GM19025 (cell line): ENCODE data around the gene PIK3CB.

Source experiments
- ATAC-seq: cut with Tn5 transposase; IDR thresholded peaks from one replicate; pipeline ENCODE4 v1.9.1; 2021; ENCODE audit warnings: mild to moderate bottlenecking, low read depth, moderate library complexity; ENCODE audit not compliant: unreplicated experiment

The PIK3CB gene

DNA sequence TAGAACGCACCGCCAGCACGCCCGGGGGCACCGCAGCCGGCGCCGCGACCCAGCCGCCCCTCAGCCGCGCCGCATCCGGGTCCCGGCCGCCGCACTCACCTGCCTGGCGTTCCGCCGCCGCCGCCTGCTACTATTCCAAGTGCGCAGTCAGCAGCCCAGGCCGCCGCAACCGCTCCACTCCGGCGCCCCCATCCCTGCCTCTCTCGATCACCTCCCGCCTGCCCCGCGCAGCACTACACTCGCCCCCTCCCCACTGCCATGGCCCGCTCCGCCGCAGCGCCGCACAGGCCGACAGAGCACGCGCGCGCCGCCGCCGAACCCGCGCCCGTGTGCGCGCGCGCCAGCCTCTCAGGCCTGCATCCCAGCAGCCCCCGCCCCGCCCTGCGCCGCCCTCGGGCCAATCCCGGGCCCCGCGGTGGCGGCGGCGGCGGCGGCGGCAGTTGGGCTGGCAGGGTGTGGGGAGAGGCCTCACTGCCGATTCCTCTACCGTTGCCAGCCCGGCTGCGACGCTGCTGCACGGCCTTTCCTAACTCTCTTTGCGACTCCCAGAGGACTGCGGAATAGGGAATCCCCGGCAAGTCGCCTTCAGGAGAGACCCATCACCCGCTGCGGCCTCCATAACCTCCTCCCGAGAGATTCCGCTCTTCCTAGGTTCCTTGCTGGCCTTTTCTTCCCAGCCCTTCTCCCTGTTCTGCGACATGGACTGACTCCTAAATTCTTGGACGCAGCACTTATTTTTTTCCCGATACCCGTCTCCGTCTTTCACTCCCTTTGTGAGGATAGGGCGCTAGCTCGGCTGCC, at the start of gene PIK3CB:
TSS of gene PIK3CB (minus strand) at position 333 of the 801 bp plus-strand sequence. CDS start 75,585 bp downstream, outside the sequence.
- ATAC-seq = peak; percentile 94

DNA sequence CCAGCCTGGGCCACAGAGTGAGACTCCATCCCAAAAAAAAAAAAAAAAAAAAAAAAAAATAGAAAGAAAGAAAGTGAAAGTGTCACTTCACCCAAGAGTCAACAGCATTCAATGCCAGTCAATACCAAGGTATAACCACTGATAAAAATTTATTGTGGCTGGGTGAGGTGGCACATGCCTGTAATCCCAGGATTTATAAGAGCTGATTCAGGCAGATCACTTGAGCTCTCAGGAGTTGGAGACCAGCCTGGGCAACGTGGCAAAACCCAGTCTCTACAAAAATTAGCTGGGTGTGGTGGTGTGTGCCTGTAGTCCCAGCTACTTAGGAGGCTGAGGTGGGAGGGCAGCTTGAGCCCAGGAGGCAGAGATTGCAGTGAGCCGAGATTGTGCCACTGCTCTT, 46.5 kb upstream of the PIK3CB start:
- no peak for ATAC-seq

DNA sequence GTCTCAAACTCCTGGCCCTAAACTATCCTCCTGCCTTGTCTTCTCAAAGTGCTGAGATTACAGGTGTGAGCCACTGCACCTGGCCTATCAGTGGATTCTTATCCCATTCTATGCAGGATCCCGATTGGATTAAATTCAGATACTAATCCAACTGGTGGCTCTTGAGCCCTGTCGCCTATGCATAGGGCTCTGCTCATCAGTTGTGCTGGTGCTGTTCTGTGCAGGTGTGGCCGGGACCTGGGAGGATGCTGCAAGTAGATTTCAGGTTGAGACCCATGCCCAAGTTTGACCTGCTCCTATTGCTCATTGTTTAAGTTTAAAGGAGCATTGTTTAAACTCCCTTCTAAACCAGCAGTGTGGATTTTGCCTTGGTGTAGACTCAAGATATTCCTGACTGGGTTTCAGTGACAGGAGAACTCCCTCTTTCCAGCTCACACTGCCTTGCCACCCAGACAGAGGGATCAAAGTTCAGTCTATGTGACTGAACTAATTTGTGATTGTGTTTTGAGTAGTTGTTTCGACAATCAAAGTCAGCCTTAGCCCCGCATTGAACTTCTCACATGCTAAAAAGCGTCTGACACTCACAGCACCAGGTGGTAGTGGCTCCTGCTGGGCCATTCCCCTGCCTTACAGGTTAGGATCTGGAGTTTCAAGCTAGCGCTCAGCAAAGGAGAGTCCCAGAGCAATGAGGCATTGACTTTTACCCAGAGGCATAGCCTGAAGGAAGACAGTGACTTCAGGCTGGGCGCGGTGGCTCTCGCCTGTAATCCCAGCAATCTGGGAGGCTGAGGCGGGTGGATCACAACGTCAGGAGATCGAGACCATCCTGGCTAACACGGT, 45.0 kb upstream of the PIK3CB start:
- no peak for ATAC-seq

DNA sequence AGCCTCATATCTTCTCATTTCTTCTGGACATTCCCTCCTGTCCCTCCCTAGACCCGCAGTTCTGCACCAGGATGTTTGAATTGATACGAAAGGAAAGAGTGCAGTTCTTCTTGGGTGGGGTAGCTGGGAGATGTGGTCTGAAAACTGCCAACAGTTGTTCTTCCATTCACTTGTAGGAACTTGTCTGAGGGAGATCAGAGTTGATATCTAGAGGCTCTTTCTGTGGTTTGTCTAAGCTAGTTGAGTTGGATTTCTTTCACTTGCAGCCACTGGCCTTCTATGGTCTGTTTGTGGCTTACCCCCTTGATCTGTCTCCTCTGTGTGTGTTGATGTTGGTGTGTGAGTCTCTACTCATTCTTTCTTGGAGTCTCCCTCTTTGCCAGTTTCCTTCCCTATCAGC, 42.5 kb upstream of the PIK3CB start:
- ATAC-seq = no peak

DNA sequence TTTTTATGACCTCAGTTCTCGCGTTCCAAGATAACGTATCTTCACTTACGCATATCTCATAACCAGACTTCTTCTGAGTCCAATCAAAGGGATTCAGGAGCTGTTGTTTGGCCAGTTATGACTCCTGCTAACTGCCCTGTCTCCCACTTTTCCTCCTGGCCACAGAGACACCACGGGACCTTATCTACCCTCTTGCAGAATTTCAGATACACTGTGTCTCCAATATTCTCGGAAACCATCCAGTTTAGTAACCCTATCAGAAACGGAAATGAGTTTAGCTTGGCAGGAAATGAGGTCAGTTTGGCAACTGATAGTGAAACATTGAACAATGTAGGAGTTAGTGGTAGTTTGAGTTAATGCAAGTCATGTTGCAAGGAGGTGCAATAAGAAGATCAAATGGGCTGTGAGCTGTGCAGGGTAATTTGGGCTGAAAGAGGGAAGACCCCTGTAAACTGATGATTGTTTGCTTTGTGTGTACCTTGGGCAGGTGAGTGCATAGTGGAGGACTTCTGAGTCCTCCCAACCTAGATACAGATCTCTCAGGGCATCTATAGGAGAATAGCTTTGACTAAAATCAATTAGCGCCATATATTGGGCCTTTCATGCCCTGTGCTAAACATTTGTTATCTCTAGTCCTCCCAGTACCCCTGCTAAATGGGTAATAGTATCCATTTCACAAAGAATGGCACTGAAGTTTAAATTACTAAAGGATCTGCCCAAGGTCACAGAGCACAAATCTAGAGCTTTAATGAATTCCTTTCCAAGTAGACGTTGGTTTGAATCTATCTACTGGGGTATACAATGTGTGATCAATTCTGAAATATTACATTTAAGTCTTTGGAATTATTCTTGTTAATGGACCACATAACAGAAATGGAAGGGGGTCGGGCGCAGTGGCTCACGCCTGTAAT, 41.3 kb upstream of the PIK3CB start:
- no peak for ATAC-seq

DNA sequence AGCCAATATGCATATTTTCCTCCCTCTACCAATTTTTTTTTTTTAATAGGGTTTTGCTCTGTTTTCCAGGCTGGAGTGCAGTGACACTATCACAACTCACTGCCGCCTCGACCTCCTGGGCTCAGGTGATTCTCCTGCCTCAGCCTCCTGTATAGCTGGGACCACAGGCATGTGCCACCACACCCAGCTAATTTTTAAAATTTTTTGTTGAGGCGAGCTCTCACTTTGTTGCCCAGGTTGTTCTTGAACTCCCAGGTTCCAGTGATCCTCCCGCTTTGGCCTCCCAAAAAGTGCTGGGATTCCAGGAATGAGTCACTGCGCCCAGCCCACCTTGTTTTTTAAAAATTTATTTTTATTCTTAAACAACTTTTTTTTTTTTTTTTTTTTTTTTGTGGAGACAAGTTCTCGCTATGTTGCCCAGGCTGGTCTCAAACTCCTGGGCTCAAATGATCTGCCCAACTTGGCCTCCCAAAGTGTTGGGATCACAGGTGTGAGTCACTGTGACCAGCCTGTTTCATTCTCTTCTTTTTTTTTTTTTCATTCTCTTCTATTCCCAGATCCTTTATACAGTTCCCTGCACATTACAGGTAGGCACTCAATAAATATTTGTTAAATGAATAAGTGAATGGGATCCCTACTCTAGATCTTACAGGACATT, 40.5 kb upstream of the PIK3CB start:
- no peak for ATAC-seq

DNA sequence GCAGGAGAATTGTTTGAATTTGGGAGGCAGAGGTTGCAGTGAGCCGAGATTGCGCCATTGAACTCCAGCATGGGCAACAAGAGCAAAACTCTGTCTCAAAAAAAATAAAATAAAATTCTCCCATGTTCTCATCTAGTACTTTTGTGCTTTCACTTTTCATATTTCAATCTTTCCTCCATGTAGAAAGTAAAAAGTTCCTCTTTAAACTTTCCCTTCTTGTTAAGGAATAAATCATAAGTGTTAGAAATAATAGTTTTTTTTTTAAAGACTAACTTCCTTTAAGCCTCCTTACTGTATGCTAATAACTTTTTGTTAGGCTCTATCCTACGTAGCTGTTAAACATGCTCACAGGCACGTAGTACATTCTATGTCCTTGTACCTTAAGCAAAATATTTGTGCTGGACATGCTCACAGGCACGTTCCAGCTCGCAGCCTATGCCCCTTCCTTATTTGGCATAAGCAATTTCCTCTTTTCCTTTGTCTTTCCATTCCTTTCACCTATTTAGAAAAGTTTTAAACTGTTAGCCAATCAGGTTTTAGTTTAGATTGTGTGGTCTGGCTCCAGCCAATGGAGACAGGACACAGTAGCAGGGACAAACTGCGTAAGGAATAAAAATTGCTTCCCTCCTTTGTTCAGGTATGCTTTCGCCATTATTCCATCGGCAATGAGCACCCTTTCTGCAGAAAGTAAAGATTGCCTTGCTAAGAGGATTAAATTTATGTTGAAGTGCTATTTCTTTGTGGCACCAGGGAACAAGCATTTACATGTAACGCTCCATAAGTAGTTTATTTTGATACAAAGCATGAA, 38.9 kb upstream of the PIK3CB start:
- ATAC-seq = no peak

DNA sequence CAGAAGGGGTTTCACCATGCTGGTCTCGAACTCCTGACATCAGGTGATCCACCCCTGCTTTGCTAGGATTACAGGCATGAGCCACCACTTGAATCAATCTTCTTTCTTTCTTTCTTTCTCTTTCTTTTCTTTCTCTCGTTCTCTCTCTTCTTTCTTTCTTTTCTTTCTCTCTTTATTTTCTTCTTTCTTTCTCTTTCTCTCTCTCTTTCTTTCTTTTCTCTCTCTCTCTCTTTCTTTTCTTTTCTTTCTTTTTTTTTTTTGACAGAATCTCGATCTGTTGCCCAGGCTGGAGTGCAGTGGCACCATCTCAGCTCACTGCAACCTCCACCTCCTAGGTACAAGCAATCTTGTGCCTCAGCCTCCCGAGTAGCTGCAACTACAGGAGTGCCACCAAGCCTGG, 37.9 kb upstream of the PIK3CB start:
- ATAC-seq = no peak

DNA sequence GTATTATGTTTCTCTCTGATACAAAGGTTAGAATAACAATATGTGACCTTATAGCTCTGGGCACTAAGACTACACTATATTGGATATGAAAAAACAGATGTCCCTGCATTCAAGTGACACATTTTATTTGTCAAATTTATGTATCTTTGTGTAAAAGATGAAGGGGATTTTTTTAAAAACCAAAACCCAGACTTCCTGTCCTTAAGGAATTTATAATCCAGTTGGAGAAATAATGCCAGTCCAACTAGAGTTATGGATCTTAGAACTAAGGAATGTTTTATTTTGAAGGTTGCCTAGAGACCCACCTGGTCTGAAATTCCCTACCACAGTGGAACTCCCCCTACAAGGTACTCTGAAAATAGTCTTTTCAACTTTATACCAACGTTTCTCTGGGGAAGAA, 33.3 kb upstream of the PIK3CB start:
- ATAC-seq = no peak

DNA sequence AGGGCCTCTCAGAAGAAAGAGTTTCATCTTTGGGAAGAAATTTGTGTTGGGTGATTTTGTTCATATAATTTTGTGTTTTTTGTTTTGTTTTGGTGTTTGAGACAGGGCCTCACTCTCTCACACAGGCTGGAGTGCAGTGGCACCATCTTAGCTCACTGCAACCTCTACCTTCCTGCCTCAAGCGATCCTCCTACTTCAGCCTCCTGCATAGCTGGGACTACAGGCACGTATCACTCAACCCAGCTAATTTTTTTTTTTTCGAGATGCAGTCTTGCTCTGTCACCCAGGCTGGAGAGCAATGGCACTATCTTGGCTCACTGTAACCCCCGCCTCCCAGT, 29.0 kb upstream of the PIK3CB start:
- no peak for ATAC-seq

DNA sequence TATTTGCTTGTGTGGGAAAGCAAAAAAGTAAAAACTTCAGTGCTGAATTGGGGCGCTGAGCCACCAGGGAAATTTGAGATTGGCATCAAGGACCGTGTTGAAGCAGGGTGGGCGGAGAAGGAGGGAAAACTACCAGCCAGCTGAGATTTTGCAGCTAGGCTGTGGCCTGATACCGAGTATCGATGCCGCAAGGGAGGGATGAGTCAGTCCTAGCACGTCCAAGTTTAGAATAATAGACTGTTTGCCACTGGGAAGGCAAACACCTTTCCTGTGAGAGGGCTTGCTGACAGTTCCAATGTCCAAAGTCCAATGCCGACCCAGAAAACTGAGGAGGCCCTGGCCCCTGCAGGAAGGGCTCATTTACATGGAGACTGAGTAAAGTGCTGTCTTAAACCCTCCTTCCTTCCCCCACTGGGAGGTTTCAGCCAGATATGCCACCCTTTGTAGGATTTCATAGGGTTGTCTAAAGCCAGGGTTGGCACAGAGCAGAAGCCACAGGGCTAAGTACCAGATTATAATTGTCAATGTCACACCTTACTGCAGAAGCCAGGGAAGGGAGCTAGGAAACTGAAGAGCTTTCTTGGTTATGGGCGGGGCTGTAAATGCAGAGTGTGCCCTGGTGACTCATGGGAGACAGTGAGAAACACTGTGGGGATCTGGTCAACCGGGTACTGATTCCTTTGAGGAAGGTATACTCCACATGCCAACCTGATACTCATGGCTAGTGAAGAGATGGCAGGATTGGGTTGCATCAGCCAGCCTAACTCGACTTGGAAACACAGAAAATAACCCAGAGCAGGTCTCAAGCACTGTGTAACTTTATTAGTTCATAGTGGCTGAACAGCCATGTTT, 28.4 kb upstream of the PIK3CB start:
- ATAC-seq = no peak

DNA sequence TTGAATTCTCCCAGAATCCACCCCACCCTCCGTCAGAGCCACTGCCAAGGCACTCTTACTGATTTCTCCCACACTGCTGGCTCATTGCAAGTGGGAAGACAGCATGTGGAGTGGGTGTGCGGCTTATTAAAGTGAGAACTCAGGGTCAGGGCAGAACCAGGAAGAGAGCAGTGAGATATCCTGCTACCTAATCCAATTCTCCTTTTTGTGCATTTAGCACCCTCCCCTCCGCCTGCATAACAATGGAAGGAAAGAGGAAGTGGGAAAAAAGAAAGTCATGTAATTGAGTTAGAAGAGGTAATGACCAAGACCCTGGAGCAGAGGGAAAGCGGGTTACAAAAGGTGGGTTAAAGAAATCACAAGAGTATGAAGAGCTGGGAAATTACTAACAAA, 27.8 kb upstream of the PIK3CB start:
- no peak for ATAC-seq

DNA sequence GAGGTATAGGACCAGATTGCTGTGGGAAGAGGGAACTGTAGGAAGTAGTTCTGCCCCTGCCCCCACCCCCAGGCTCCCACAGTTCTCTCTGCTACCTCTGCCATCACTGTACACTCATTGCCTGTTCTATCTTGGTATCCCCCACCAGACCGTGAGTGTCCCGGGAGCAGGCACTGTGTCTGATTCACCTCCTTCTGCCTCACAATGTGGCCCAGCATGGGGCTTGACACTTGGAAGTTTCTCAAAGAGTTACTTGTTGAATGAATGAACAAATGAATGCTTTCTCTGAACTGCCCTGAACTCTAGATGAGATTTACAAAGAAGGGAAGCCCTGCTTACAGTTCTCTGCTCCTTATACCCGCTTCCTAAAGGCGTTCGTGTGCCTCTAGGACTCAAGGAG, 27.1 kb upstream of the PIK3CB start:
- no peak for ATAC-seq

DNA sequence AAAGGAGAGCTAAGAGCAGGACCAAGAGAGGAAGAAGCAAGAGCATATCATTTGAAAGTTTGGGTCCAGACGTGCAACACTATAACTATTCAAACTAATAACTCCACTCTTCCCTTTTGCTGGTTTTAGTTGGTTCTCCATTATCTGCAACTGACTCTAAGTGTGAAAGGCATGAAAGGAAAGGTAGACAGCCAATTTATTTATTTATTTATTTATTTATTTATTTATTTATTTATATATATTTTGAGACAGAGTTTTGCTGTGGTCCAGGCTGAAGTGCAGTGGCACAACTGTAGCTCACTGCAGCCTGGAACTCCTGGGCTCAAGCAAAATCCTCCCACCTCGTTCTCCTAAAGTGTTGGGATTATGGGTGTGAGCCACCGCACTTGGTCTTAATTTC, 22.1 kb upstream of the PIK3CB start:
- ATAC-seq = no peak

DNA sequence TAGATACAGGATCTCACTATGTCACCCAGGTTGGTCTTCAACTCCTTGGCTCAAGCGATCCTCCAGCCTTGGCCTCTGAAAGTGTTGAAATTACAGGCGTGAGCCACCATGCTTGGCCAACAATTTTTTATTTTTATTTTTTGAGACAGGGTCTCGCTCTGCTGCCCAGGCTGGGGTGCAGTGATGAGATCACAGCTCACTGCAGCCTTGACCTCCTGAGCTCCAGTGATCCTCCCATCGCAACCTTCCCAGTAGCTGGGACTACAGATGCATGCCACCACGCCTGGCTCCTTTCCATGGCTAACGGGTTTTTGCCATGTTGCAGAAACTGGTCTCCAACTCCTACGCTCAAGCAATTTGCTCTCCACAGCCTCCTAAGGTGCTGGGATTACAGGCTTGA, 20.2 kb upstream of the PIK3CB start:
- ATAC-seq = no peak

DNA sequence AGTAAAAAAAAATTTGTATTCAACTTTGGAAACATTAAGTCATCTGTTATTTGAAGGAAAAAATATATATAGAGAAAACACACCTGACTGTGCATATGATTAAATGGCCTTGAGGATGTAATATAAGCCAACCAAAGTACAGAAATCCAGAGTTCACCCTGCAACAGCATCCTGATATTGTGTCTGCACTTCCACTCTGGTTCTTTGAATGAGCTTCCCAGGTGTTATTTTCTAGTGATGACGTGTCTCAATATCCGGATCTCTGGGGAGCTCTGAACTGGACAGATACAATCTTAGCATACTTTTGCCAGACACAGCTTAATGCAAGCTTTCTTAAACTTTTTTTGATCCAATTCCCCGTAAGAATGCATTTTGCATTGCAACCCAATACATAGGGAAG, 19.5 kb upstream of the PIK3CB start:
- ATAC-seq = no peak

DNA sequence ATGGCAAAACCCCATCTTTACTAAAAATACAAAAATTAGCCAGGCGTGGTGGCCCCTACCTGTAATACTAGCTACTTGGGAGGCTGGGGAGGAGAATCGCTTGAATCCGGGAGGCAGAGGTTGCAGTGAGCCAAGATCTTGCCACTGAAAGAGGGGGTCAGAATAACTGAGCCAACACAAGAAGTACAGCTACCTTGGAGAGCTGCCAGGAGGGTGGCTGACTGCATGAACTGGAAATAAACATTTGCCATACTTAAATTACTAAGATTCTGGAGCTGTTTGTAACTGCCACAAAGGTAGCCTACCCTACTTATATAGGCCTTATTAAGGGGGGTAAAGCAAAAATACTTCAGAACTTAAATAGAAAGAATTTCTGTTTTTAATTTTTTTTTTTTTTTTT, 15.4 kb upstream of the PIK3CB start:
- no peak for ATAC-seq

DNA sequence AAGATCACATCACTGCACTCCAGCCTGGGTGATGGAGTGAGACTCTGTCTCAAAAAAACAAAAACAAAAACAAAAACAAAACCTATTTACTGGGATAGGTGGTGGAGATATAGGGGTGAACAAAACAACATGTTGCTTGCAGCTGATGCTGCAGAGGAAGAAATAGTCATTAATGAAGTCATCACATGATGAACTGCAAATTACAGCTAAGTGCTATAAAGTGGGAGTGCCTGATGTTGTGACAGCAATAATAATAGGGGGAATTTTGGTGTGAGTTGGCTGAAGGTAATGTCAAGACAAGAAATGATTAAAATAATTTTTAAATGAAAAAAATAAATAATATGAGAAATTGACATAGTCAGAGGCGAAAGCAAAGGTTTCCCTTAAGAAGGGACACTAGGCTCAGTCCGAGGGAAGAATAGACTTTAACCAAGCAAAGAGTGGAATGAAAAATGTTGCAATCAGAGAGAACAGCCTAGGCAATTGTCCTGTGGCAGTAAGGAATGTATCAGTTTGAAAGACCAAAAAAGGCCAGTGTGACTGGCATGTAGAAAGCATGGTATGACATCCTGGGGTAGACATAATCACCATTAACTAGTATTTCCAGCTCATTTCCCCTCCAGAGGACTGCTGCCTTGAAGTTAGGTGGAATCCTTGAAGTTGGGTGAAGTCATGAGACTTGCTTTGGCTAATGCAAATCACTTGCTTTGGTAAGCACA, 14.7 kb upstream of the PIK3CB start:
- no peak for ATAC-seq
